NOMO-1 (cell line): Measurements from ENCODE around the gene INPP4A.
A peak's percentile ranks its signal among the peaks of the same experiment; 100 is the strongest.
"Not testable (repeated sequence)": the region's sequence is repeated elsewhere in the genome, so short reads cannot be mapped to it uniquely, and the experiment has no call there.

Source experiments
- DNase-seq, 2 experiments: peaks; one replicate each; lab custom pipeline; 2025; ENCODE audit not compliant: unreplicated experiment in 2 of 2; lab: John Stamatoyannopoulos, UW

INPP4A gene

GRCh38 chr2:98435670-98436069, 9.0 kb upstream of the INPP4A start:
- DNase-seq, result not testable (repeated sequence)

- no peak for DNase-seq
Observed at GRCh38 chr2:98436734-98437133, 7.9 kb upstream of the INPP4A start.

- no peak for DNase-seq
Observed at GRCh38 chr2:98438190-98439133, 6.2 kb upstream of the INPP4A start.

GRCh38 chr2:98441706-98442450, 2.8 kb upstream of the INPP4A start:
- no peak for DNase-seq

- DNase-seq, result no peak
Observed at GRCh38 chr2:98442488-98442887, 2.2 kb upstream of the INPP4A start.

- DNase-seq, result no peak
Observed at GRCh38 chr2:98445177-98445682, 572 bp downstream of the INPP4A start.

- peak; percentile 15 to 32 for DNase-seq
Observed at GRCh38 chr2:98445683-98446581, 1.3 kb downstream of the INPP4A start.

GRCh38 chr2:98446850-98447249, 2.2 kb downstream of the INPP4A start:
- DNase-seq, result no peak

- no peak for DNase-seq
Observed at GRCh38 chr2:98448441-98449145, 3.9 kb downstream of the INPP4A start.

- no peak for DNase-seq
Observed at GRCh38 chr2:98452396-98453027, 7.9 kb downstream of the INPP4A start.

GRCh38 chr2:98453083-98453482, 8.4 kb downstream of the INPP4A start:
- DNase-seq, result peak; percentile 12 to 44

GRCh38 chr2:98453531-98453930, 8.9 kb downstream of the INPP4A start:
- DNase-seq, result no peak

- DNase-seq, result no peak
Observed at GRCh38 chr2:98454073-98454472, 9.4 kb downstream of the INPP4A start.

GRCh38 chr2:98454500-98455235, 10.0 kb downstream of the INPP4A start:
- peak; percentile 45 to 62 for DNase-seq

GRCh38 chr2:98455494-98455976, 10.9 kb downstream of the INPP4A start:
- peak; percentile 31 to 92 for DNase-seq

GRCh38 chr2:98457045-98457696, 12.5 kb downstream of the INPP4A start:
- no peak for DNase-seq

- no peak for DNase-seq
Observed at GRCh38 chr2:98458207-98458606, 13.5 kb downstream of the INPP4A start.
